Activated CD8-positive, alpha-beta T cell treated with anti-CD3 and anti-CD28 coated beads, Interleukin-2, amount 10 ng/mL, durations not matched to agents 7 days and 5 days (primary cell): ENCODE measurements around the gene ART4. TPM values are rescaled to one million over a fixed set of nuclear protein-coding genes. Genes with fewer than 3 reads are reported as not detected.

Experiments used
- ATAC-seq: fragments of 150-1000 bp; cut with Tn5 transposase; one replicate; pipeline ENCODE4 v1.10.0; 2021; ENCODE audit warnings: moderate library complexity
- CTCF ChIA-PET: fragments of 350-600 bp; sonication (Branson Sonifier 250); formaldehyde crosslinking; loops from one replicate; lab custom pipeline; 2021; ENCODE audit warnings: antibody characterized with exemption; lab: Charles Lee
- POLR2A ChIA-PET: fragments of 350-600 bp; sonication (Branson Sonifier 250); formaldehyde crosslinking; loops from one replicate; lab custom pipeline; 2021; ENCODE audit warnings: antibody characterized with exemption; lab: Charles Lee
- DNase-seq: peaks from one replicate; pipeline ENCODE4 v3.0.0-alpha.2; 2020
- H3K27ac Mint-ChIP-seq: one replicate; pipeline ENCODE4 v1.8.0; 2021; ENCODE audit warnings: mild to moderate bottlenecking, mixed read lengths
- H3K27me3 Mint-ChIP-seq: one replicate; pipeline ENCODE4 v1.8.0; 2021; ENCODE audit warnings: low read depth, mixed read lengths
- H3K36me3 Mint-ChIP-seq: one replicate; pipeline ENCODE4 v1.8.0; 2021; ENCODE audit warnings: low read depth, mixed read lengths
- H3K4me1 Mint-ChIP-seq: one replicate; pipeline ENCODE4 v1.8.0; 2021; ENCODE audit warnings: low read depth, mixed read lengths
- H3K4me3 Mint-ChIP-seq: one replicate; pipeline ENCODE4 v1.8.0; 2021; ENCODE audit warnings: mild to moderate bottlenecking, mixed read lengths
- H3K9me3 Mint-ChIP-seq: one replicate; pipeline ENCODE4 v1.8.0; 2022; ENCODE audit warnings: mixed read lengths; ENCODE audit not compliant: insufficient read depth
- total RNA-seq, 2 experiments: library from RNA; stranded (reverse); gene quantifications; one replicate each; pipeline ENCODE4 v1.2.3, GENCODE V29; 2021

Gene ART4
- total RNA-seq, 2 experiments from 2014 or later: not detected

DNA sequence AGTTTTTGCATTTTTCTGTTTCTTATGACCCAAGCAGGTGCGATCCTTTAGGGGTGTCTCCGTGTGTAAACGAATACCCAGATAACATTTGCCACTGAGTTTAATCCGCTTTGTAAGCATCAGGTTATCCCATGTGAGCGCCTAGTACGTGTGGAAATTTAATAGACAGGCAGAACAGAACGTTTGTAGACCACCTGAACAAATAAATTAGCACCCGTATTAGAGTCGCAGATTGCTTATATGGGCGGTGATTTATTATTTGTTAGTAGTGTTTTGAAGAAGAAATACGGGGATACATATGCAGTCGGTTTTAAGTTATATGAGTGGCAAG lies 39.5 kb downstream of the ART4 start:
- ATAC-seq: peak; percentile 17
- no peaks in the 10 kb centered on the region for H3K9me3 Mint-ChIP-seq
- H3K27ac Mint-ChIP-seq: no peak overlapping the region
- H3K27me3 Mint-ChIP-seq: no peaks in the 10 kb centered on the region
- POLR2A ChIA-PET: interaction anchor here (0.7 to 5.3 kb wide), 5 partner anchors 10 to 158 kb away, joined by 3 to 71 read pairs (median 7); partner anchors contain the start of genes ARHGDIB and SMCO3
- H3K36me3 Mint-ChIP-seq: peaks cover 19% of the 10 kb centered on the region
- CTCF ChIA-PET: interaction anchor here (0.6 to 4.7 kb wide), 12 partner anchors 11 to 781 kb away, joined by 3 to 36 read pairs (median 8); a partner anchor contains a TSS
- no peak overlapping the region for H3K4me3 Mint-ChIP-seq
- DNase-seq: no peak
- H3K4me1 Mint-ChIP-seq: peaks cover 33% of the 10 kb centered on the region

DNA sequence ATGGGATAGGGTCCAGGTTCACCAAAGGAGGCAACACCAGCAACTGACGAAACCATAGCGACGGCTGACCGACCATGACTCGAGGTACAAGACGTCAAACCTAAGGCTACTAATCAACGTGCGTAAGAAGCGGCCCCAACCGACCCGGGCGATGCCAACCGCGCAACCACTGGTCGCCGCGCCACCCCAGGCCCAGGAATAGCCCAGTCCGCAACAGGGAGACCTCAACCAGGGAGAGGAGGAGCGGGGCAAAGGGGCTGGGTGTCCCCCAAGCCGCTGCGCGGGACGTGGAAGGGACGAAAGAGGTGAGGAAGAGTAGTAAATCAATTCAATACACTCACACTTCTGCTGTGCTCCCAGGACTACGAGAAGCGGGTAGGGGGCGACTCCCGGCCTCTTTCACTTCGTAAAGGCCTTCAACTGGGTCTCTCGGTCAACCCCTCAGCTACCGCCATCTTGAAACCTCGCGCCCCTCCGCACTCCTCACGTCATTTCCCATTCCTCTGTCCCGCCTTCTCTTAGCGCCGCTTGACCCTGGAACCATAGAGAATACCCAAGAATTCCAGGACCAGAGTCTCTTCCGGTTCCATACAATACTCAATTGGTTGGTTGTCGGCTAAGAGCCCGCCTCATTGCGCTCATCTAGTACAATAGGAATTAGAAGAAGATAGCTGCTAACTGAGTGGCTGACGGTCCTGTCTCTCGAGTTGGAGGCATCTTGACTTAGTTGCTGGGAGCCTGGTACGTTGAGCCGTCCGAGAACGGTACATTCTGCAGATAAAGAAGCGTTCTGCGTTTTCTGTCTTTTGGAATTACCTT lies 40.1 kb downstream of the ART4 start, which contains the start of the genes C12orf60 and WBP11:
TSS of gene C12orf60 (plus strand) at position 660 of the 819 bp plus-strand sequence. CDS start 19,266 bp downstream, outside the sequence.
TSS of gene WBP11 (minus strand) at position 468 of the 819 bp plus-strand sequence. CDS start 2,095 bp downstream, outside the sequence.
- ChIA-PET CTCF (interaction anchor here (0.6 to 4.7 kb wide), 20 partner anchors 10 to 782 kb away, joined by 3 to 36 read pairs (median 4); partner anchors contain the start of gene RERG), POLR2A (interaction anchor here (0.7 to 5.3 kb wide), 7 partner anchors 10 to 194 kb away, joined by 3 to 71 read pairs (median 4); partner anchors contain the start of genes ARHGDIB and SMCO3)
- Mint-ChIP-seq H3K27ac (no peak within 1 kb of the TSS), H3K36me3 (peaks cover 24% of the 10 kb centered on the region), H3K27me3 (no peaks in the 10 kb centered on the region), H3K4me1 (peaks cover 33% of the 10 kb centered on the region), H3K4me3 (no peak within 1 kb of the TSS), H3K9me3 (no peaks in the 10 kb centered on the region)
- ATAC-seq: peak; percentile 99
- peak; percentile 93 for DNase-seq

DNA sequence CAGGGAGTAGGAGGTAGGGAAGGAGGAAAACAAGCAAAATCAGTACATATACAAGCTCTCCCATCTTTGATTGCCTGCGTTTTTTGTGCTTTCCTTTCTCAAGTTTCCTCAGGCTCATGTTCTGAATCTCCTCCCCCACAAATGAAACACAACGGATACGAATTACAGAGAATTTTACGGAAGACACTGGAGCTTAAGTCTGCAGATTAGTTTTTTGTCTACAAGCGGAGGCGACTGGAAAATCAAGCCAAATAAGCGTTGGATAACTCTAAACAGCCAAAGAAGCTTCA lies 40.7 kb downstream of the ART4 start:
- CTCF ChIA-PET: interaction anchor here (0.8 to 4.7 kb wide), 17 partner anchors 10 to 419 kb away, joined by 3 to 36 read pairs (median 5); partner anchors contain the start of gene RERG
- H3K4me3 Mint-ChIP-seq: no peak overlapping the region
- H3K27me3 Mint-ChIP-seq: no peaks in the 10 kb centered on the region
- no peak overlapping the region for H3K27ac Mint-ChIP-seq
- POLR2A ChIA-PET: interaction anchor here (0.9 to 5.3 kb wide), 6 partner anchors 10 to 194 kb away, joined by 3 to 71 read pairs (median 6); partner anchors contain the start of gene ARHGDIB
- no peak for ATAC-seq
- no peak for DNase-seq
- peaks cover 33% of the 10 kb centered on the region for H3K4me1 Mint-ChIP-seq
- no peaks in the 10 kb centered on the region for H3K9me3 Mint-ChIP-seq
- peaks cover 28% of the 10 kb centered on the region for H3K36me3 Mint-ChIP-seq

DNA sequence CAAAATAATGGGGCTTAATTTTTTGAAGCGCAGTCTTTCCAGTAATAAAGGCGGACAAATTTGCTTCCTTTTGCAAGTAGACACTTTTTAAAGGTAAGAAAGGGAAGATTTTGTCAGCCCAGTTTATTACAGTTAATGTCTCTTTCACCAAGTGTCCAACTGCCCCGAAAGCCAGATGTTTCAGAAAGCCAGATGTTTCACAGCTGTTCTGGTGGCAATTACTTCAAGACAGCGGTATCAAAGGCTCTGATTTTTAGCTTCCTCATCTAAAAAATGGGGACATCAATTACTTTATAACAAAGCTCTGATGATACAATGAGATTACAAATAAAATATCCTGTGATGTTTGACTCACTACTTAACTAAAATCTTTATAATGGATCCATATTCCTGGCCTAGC lies 41.1 kb downstream of the ART4 start:
- ChIA-PET POLR2A (interaction anchor here (0.9 to 5.3 kb wide), 6 partner anchors 9 to 195 kb away, joined by 3 to 71 read pairs (median 6); partner anchors contain the start of gene ARHGDIB), CTCF (interaction anchor here (0.8 to 4.7 kb wide), 18 partner anchors 9 to 419 kb away, joined by 3 to 36 read pairs (median 5); partner anchors contain the start of gene RERG)
- DNase-seq (no peak), ATAC-seq (no peak)
- Mint-ChIP-seq H3K27ac (no peak overlapping the region), H3K9me3 (no peaks in the 10 kb centered on the region), H3K4me3 (no peak overlapping the region), H3K36me3 (peaks cover 33% of the 10 kb centered on the region), H3K4me1 (peaks cover 33% of the 10 kb centered on the region), H3K27me3 (no peaks in the 10 kb centered on the region)

DNA sequence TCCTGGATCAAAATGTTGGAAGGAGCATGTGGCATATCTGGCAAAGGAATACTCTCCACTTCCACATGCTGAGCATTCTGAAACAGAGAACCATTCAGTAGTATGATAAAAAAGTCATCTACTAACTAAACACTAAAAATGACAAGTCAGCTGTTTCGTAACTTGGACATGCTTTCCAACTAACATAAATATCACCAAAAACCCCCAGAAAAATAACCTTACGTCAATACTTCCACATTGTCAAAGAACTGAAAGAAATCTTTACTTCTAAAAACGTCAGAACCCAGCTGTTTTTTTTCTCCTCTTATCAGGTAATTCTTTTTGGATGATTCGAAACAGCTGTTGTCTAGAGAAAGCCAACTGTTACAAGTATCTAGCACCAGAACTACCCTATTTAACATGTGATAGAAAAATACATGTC lies 48.3 kb downstream of the ART4 start:
- DNase-seq: no peak
- no peak for ATAC-seq
- peaks cover 81% of the 10 kb centered on the region for H3K36me3 Mint-ChIP-seq
- H3K4me1 Mint-ChIP-seq: no peaks in the 10 kb centered on the region
- no peaks in the 10 kb centered on the region for H3K9me3 Mint-ChIP-seq
- no peak overlapping the region for H3K4me3 Mint-ChIP-seq
- CTCF ChIA-PET: interaction anchor here (1.1 kb wide), 1 partner anchor 20 kb away, joined by 4 read pairs; no protein-coding TSS in a partner anchor
- no peaks in the 10 kb centered on the region for H3K27me3 Mint-ChIP-seq
- POLR2A ChIA-PET: interaction anchor here (1.0 to 1.5 kb wide), 2 partner anchors 19 to 25 kb away, joined by 3 to 6 read pairs; a partner anchor contains a TSS
- H3K27ac Mint-ChIP-seq: no peak overlapping the region

DNA sequence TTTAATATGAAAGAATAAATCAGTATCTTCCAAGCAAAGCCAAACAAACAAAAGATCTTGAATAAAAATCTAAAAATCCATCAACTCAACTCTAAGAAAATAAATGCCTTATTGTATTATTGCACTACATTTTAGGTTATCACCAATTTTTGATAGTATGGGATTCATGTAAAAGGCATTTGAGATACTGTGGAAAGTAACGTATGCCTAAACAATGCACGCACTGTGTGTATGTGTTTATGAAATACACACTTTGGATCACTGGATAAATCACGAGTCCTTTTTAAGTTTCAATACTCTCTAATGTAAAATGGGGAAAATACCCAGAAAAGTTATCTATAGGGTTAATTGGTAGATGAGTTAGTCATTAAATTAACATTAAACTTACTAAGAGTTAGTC lies 57.8 kb downstream of the ART4 start:
- no peaks in the 10 kb centered on the region for H3K27me3 Mint-ChIP-seq
- no peak overlapping the region for H3K4me3 Mint-ChIP-seq
- DNase-seq (no peak), ATAC-seq (no peak)
- ChIA-PET POLR2A (no interaction called here), CTCF (interaction anchor here (2.3 to 2.4 kb wide), 2 partner anchors 8 to 10 kb away, joined by 6 to 13 read pairs; no protein-coding TSS in a partner anchor)
- H3K4me1 Mint-ChIP-seq: peaks cover 9% of the 10 kb centered on the region
- peaks cover 49% of the 10 kb centered on the region for H3K36me3 Mint-ChIP-seq
- no peaks in the 10 kb centered on the region for H3K9me3 Mint-ChIP-seq
- H3K27ac Mint-ChIP-seq: no peak overlapping the region

DNA sequence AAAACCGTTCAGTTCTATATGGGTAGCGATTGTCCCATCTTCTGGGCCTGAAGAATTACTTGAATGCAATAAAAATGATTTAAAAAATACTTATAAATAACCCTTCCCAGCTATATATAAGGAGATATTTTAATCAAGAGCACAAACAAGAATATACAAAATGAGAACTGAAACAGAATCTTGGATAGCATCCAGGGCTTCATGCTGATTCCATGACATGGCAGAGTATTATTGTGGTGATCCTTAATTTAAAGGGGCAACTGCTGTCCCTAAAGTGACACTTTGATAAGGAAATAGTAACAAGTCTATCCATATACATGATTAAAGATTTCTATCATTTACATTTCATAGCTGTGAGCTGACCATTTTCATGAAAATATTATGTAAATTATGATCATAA lies 58.9 kb downstream of the ART4 start:
- no peak for ATAC-seq
- Mint-ChIP-seq H3K27ac (no peak overlapping the region), H3K27me3 (no peaks in the 10 kb centered on the region)

DNA sequence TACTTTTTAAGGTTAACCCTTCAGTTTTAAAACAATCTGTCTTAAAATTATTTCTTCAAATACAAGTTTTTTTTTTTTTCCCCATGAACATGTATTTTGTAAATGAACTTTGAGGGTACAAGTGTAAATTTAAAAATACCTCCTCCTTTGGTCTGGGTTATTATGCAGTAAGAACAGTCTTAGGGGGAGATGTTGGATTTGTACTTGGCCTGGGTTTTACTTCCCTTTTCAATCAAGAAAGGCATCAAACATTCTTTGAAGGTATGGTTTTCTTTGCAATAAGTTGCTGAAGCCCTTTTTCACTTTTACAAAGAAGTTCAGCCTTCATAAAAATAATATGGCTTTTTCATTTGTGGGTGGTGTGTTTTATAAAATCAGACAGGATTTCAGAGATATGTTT lies 60.6 kb downstream of the ART4 start:
- ChIA-PET POLR2A (interaction anchor here (0.6 to 4.5 kb wide), 2 partner anchors 9 to 12 kb away, joined by 3 to 37 read pairs; a partner anchor contains a TSS), CTCF (interaction anchor here (1.0 to 3.5 kb wide), 3 partner anchors 13 to 22 kb away, joined by 4 to 15 read pairs (median 7); partner anchors contain the start of genes C12orf60 and WBP11)

More for the DNA sequence above, 58.9 kb downstream of the ART4 start:
- DNase-seq: no peak
- Mint-ChIP-seq H3K4me3 (no peak overlapping the region), H3K36me3 (peaks cover 38% of the 10 kb centered on the region), H3K4me1 (peaks cover 13% of the 10 kb centered on the region), H3K9me3 (no peaks in the 10 kb centered on the region)
- ChIA-PET POLR2A (interaction anchor here (0.7 to 1.7 kb wide), 5 partner anchors 10 to 114 kb away, joined by 3 to 8 read pairs (median 4); partner anchors contain the start of genes C12orf60 and WBP11), CTCF (interaction anchor here (1.8 to 3.5 kb wide), 5 partner anchors 9 to 18 kb away, joined by 6 to 15 read pairs (median 10); partner anchors contain the start of genes C12orf60 and WBP11)

DNA sequence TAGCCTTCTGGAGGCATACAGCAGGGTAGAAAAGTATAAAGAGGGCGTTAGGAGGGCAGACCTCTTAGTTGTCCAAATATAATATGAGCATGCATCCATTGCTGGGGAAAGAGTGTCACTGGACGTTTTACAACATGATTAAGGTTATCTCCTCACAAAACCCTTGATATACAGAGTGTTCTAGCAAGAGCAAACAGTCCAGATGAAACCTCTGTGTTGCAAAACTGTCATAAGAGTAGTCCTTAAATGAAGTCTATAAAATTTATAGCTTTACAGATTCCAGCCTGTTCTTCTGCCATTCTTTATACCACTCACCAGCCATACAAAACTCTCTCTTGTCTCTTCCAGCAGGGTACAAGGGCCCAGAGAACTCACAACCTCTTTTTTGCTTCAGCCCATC lies 61.8 kb downstream of the ART4 start:
- H3K27ac Mint-ChIP-seq: no peak overlapping the region
- H3K4me3 Mint-ChIP-seq: no peak overlapping the region
- ChIA-PET CTCF (interaction anchor here (1.0 to 3.5 kb wide), 3 partner anchors 12 to 21 kb away, joined by 7 to 15 read pairs (median 7); partner anchors contain the start of genes C12orf60 and WBP11), POLR2A (interaction anchor here (4.5 kb wide), 1 partner anchor 11 kb away, joined by 37 read pairs; a partner anchor contains a TSS)
- H3K4me1 Mint-ChIP-seq: peaks cover 17% of the 10 kb centered on the region
- H3K27me3 Mint-ChIP-seq: no peaks in the 10 kb centered on the region
- no peaks in the 10 kb centered on the region for H3K9me3 Mint-ChIP-seq
- DNase-seq (no peak), ATAC-seq (no peak)
- peaks cover 15% of the 10 kb centered on the region for H3K36me3 Mint-ChIP-seq

More for the DNA sequence above, 60.6 kb downstream of the ART4 start:
- H3K27ac Mint-ChIP-seq: no peak overlapping the region
- no peaks in the 10 kb centered on the region for H3K27me3 Mint-ChIP-seq
- no peak overlapping the region for H3K4me3 Mint-ChIP-seq
- ATAC-seq (no peak), DNase-seq (no peak)
- peaks cover 26% of the 10 kb centered on the region for H3K36me3 Mint-ChIP-seq
- no peaks in the 10 kb centered on the region for H3K9me3 Mint-ChIP-seq
- H3K4me1 Mint-ChIP-seq: peaks cover 13% of the 10 kb centered on the region

DNA sequence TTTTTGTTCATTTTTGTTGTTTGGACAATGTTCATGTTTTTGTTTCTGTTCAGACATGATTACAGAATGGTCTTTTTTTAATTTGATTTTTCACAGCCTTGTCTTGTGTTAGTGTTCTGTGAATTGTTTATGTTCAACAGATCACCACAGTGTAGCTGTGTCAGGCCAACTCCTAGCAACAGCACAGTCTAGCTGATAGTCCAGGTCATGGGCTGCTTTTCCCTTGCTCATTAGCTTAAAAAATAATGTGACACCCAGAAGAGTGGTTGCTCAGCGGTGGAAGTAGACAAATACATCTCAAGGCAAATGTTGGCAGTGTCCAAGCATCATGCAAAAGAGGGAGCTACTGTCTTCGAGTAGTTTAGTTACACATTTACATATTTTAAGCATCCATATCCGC lies 62.5 kb downstream of the ART4 start:
- no peak for DNase-seq
- ATAC-seq: no peak
- POLR2A ChIA-PET: interaction anchor here (4.5 kb wide), 1 partner anchor 10 kb away, joined by 37 read pairs; a partner anchor contains a TSS
- CTCF ChIA-PET: interaction anchor here (0.8 to 1.4 kb wide), 3 partner anchors 11 to 56 kb away, joined by 3 to 7 read pairs (median 4); a partner anchor contains a TSS
- H3K27ac Mint-ChIP-seq: no peak overlapping the region
- no peaks in the 10 kb centered on the region for H3K27me3 Mint-ChIP-seq
- peaks cover 24% of the 10 kb centered on the region for H3K4me1 Mint-ChIP-seq
- no peaks in the 10 kb centered on the region for H3K9me3 Mint-ChIP-seq
- H3K4me3 Mint-ChIP-seq: no peak overlapping the region
- H3K36me3 Mint-ChIP-seq: peaks cover 17% of the 10 kb centered on the region

DNA sequence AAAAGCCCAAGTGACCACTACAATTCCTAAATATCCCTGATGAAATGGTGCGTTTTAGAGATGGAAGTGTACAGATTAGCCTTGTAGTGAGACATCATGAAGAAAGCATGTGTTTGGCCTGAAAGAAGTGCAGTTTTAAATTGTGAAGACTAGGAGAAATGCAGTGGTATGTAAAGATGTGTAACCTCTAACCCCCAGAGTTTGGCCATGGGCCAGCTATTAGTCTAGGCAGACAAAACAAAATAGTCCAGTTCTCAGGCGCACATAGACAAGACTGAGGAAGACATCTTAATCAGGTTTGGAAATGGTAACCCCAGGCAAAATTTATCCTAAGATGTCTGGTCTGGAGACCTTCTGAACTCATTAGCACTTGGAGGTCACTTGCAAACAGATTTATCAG lies 63.5 kb downstream of the ART4 start:
- no peak overlapping the region for H3K27ac Mint-ChIP-seq
- H3K36me3 Mint-ChIP-seq: peaks cover 17% of the 10 kb centered on the region
- H3K4me1 Mint-ChIP-seq: peaks cover 30% of the 10 kb centered on the region
- POLR2A ChIA-PET: interaction anchor here (1.6 to 4.5 kb wide), 2 partner anchors 9 to 180 kb away, joined by 3 to 37 read pairs; a partner anchor contains a TSS
- DNase-seq (no peak), ATAC-seq (no peak)
- no peak overlapping the region for H3K4me3 Mint-ChIP-seq
- CTCF ChIA-PET: interaction anchor here (0.9 to 1.5 kb wide), 3 partner anchors 13 to 69 kb away, joined by 3 to 4 read pairs (median 4); no protein-coding TSS in a partner anchor
- no peaks in the 10 kb centered on the region for H3K27me3 Mint-ChIP-seq
- no peaks in the 10 kb centered on the region for H3K9me3 Mint-ChIP-seq
